HG03103 (cell line): Measurements from ENCODE around the gene MTG1.

Source experiments
- ATAC-seq: cut with Tn5 transposase; IDR thresholded peaks from one replicate; pipeline ENCODE4 v1.9.1; 2021; ENCODE audit warnings: low read depth; ENCODE audit not compliant: unreplicated experiment

The MTG1 gene

GRCh38 chr10:133444342-133445267 lies 50.6 kb downstream of the MTG1 start:
- no peak for ATAC-seq

GRCh38 chr10:133445268-133445732 lies 51.3 kb downstream of the MTG1 start:
- no peak for ATAC-seq

- ATAC-seq: no peak
Observed at GRCh38 chr10:133445751-133446708, 52.1 kb downstream of the MTG1 start.

- ATAC-seq: no peak
Observed at GRCh38 chr10:133446979-133447378, 53.0 kb downstream of the MTG1 start.

- no peak for ATAC-seq
Observed at GRCh38 chr10:133448120-133448519, 54.2 kb downstream of the MTG1 start.

- no peak for ATAC-seq
Observed at GRCh38 chr10:133451346-133451745, 57.4 kb downstream of the MTG1 start.

GRCh38 chr10:133452453-133452852 lies 58.5 kb downstream of the MTG1 start:
- ATAC-seq: no peak

- no peak for ATAC-seq
Observed at GRCh38 chr10:133453516-133454203, 59.7 kb downstream of the MTG1 start, which contains the start of gene SCART1. TSS of gene SCART1 (plus strand) at chr10:133453945. CDS start at chr10:133453998, 53 bp downstream.

- no peak for ATAC-seq
Observed at GRCh38 chr10:133454204-133454893, 60.4 kb downstream of the MTG1 start.

- no peak for ATAC-seq
Observed at GRCh38 chr10:133455196-133455595, 61.2 kb downstream of the MTG1 start.

- no peak for ATAC-seq
Observed at GRCh38 chr10:133455611-133456031, 61.7 kb downstream of the MTG1 start.

GRCh38 chr10:133456041-133456951 lies 62.3 kb downstream of the MTG1 start:
- ATAC-seq: no peak

- no peak for ATAC-seq
Observed at GRCh38 chr10:133457100-133457841, 63.3 kb downstream of the MTG1 start.

GRCh38 chr10:133458021-133458709 lies 64.2 kb downstream of the MTG1 start:
- ATAC-seq: no peak

- no peak for ATAC-seq
Observed at GRCh38 chr10:133458710-133459453, 64.9 kb downstream of the MTG1 start.

GRCh38 chr10:133459454-133460207 lies 65.7 kb downstream of the MTG1 start:
- no peak for ATAC-seq
